ENCODE measurements around the gene DPT. TPM values are rescaled to one million over a fixed set of nuclear protein-coding genes. Genes with fewer than 3 reads are reported as not detected.

The DPT gene
- total and polyA plus RNA-seq, 10 of the 15 experiments (the other 5 are each of a cell fraction or from before 2014, with no cell fraction given) = 0.05 to 0.10 TPM; not detected in 8

- in situ Hi-C loops (cut with MboI) = no loop called here
- no peak for FAIRE-seq
Measured at GRCh38 chr1:168760241-168760640, 31.2 kb upstream of the DPT start.

More at GRCh38 chr1:168760241-168760640, 31.2 kb upstream of the DPT start:
- H2AFZ ChIP-seq (ENCODE audit: control insufficient read depth, low read depth, low read length) = no peak overlapping the region
- H3K9ac ChIP-seq (ENCODE audit: control insufficient read depth, insufficient read depth, low read length) = no peak overlapping the region
- H3K4me1 ChIP-seq (ENCODE audit: control insufficient read depth, insufficient read depth, low read length) = no peaks in the 10 kb centered on the region
- no peaks in the 10 kb centered on the region; the same call in 2 of the 3 replicates for H3K9me3 ChIP-seq (replicated peaks; ENCODE audit: control insufficient read depth, insufficient read depth, low read length)
- TF ChIP-seq RAD21 (IDR thresholded peaks at IDR 0.05; ENCODE audit: insufficient read depth, low read depth, low read length) (no peak), RFX5 (IDR thresholded peaks at IDR 0.05; ENCODE audit: low read depth, low read length) (no peak), IKZF1 (conservative IDR thresholded peaks at IDR 0.05) (no peak), RUNX3 (IDR thresholded peaks at IDR 0.05; ENCODE audit: low read length) (no peak), MAX (IDR thresholded peaks at IDR 0.05; ENCODE audit: low read depth, low read length) (no peak), BRCA1 (IDR thresholded peaks at IDR 0.05; ENCODE audit: low read depth, low read length) (no peak), SUZ12 (IDR thresholded peaks at IDR 0.05; ENCODE audit: unreplicated experiment) (no peak), PBX3 (IDR thresholded peaks at IDR 0.05; ENCODE audit: insufficient replicate concordance, low read depth, low read length) (no peak), MEF2A (IDR thresholded peaks at IDR 0.05; ENCODE audit: insufficient read depth, low read depth, low read length) (no peak), E4F1 (IDR thresholded peaks at IDR 0.05; ENCODE audit: borderline replicate concordance, partially characterized antibody) (no peak), SREBF1 (IDR thresholded peaks at IDR 0.05; ENCODE audit: low read length) (no peak), ATF7 (IDR thresholded peaks at IDR 0.05; ENCODE audit: low read depth) (no peak), HDGF (IDR thresholded peaks at IDR 0.05) (no peak), ZBTB4 (CRISPR knock-in tag; IDR thresholded peaks at IDR 0.05) (no peak)
- H3K4me2 ChIP-seq (ENCODE audit: control insufficient read depth, insufficient read depth) = no peak overlapping the region
- no peaks in the 10 kb centered on the region for H3K79me2 ChIP-seq (ENCODE audit: control insufficient read depth, insufficient read depth, low read length)
- ATAC-seq (no peak), DNase-seq (ENCODE audit: low read depth, low spot score) (no peak)
- SMC1A ChIA-PET (ENCODE audit: uncharacterized antibody, unreplicated experiment) = interaction anchor here (0.8 to 1.1 kb wide), 2 partner anchors 14 to 67 kb away, joined by 3 to 5 read pairs; no protein-coding TSS in a partner anchor
- 77% methylated on average over 2 of the region's 2 CpGs for WGBS (ENCODE audit: insufficient coverage, insufficient replicate concordance, low lambda C conversion rate, missing lambda C conversion rate)
- H3K36me3 ChIP-seq (ENCODE audit: control insufficient read depth in 2 of 2, insufficient read depth in 2 of 2, low read length in 1 of 2) = no peaks in the 10 kb centered on the region
- POLR2A ChIA-PET = no interaction called here
- CTCF ChIA-PET = no interaction called here
- H3K27ac ChIP-seq (ENCODE audit: control insufficient read depth, insufficient read depth) = no peak overlapping the region
- H4K20me1 ChIP-seq (ENCODE audit: control insufficient read depth, insufficient read depth) = no peaks in the 10 kb centered on the region
- H3K4me3 ChIP-seq = no peak overlapping the region
- RAD21 ChIA-PET (ENCODE audit: unreplicated experiment) = no interaction called here
- H3K27me3 ChIP-seq (replicated peaks in 1 of 2; ENCODE audit: control insufficient read depth in 2 of 2, insufficient read depth in 2 of 2, low read length in 1 of 2) = no peaks in the 10 kb centered on the region
- BruUV-seq (replicated peaks) = no TSS peak
- intact Hi-C loops (cut with micrococcal nuclease; ENCODE audit: unreplicated experiment) = no loop called here
